Right lobe of liver (tissue), 6 donors: ENCODE data around the gene ADORA1. TPM values are rescaled to one million over a fixed set of nuclear protein-coding genes. Genes with fewer than 3 reads are reported as not detected.
A peak's percentile ranks its signal among the peaks of the same experiment; 100 is the strongest.

Source experiments
- ATAC-seq, 4 donors: fragments of 200-7000 bp; cut with Tn5 transposase; one replicate each; pipeline ENCODE4 v1.9.1; 2020; ENCODE audit warnings: mild to moderate bottlenecking in 4 of 4, moderate library complexity in 4 of 4
- DNase-seq, 3 donors: peaks; one replicate each; pipeline ENCODE4 v3.0.0-alpha.2; 2020
- H3K27ac ChIP-seq, 3 donors: fragments of 200-600 bp; one replicate each; pipeline ENCODE4 v1.8.0; 2022
- H3K27me3 ChIP-seq, 2 donors: fragments of 200-600 bp; one replicate each; pipeline ENCODE4 v1.8.0; 2022
- H3K36me3 ChIP-seq, 4 donors: fragments of 200-600 bp; sonication (generic) in 1 of 4; one replicate each; pipeline versions ENCODE4 v1.5.1 to v1.8.0; 2017 to 2022; ENCODE audit warnings: control low read depth in 1 of 4
- H3K4me1 ChIP-seq, 4 donors: fragments of 200-600 bp; sonication (generic) in 1 of 4; one replicate each; pipeline versions ENCODE4 v1.5.1 to v1.8.0; 2017 to 2022; ENCODE audit warnings: control low read depth in 1 of 4
- H3K4me3 ChIP-seq, 3 donors: fragments of 200-600 bp; one replicate each; pipeline ENCODE4 v1.8.0; 2022
- H3K9me3 ChIP-seq, 4 donors: fragments of 200-600 bp; sonication (generic) in 1 of 4; one replicate each; pipeline versions ENCODE4 v1.5.1 to v1.8.0; 2017 to 2022; ENCODE audit warnings: control low read depth in 1 of 4
- POLR2A ChIP-seq: fragments of 450-650 bp; IDR thresholded peaks from one replicate; pipeline ENCODE4 v1.6.1; 2017; ENCODE audit warnings: antibody characterized with exemption, mild to moderate bottlenecking
- WGBS: methylation state at CpG from one replicate; pipeline ENCODE4 v1.1.6; 2018; ENCODE audit warnings: low coverage, low lambda C conversion rate; ENCODE audit not compliant: insufficient coverage; ENCODE audit errors: missing lambda C conversion rate; 5-methylcytosine and 5-hydroxymethylcytosine counted together
- intact Hi-C, 2 donors: fragments of 100-400 bp; cut with DNase I; formaldehyde crosslinking; loops; one replicate each; pipeline versions ENCODE4 v1.11.2 to v1.14.1; 2022
- total RNA-seq, 6 experiments: library from RNA; depleted of rRNA in 2 of 6; stranded (reverse); fragments of >200 nt in 2 of 6; fragmentation: NEBNext Ultra II Directional in 3 of 6; extraction: Animal tissue kit (Norgen Biotek cat#: 25700) in 3 of 6; gene quantifications; one replicate each; pipeline versions ENCODE4 v1.1.0 to v1.2.4, GENCODE V29; 2016 to 2023
- TF ChIP-seq, protein P1 (sequence below), 4 donors: fragments of 200-600 bp in 3 of 4; fragments of 450-650 bp in 1 of 4; IDR thresholded peaks; one replicate each; pipeline versions ENCODE4 v1.5.1 to v1.8.0; 2016 to 2022; ENCODE audit warnings: antibody characterized with exemption in 4 of 4, mild to moderate bottlenecking in 2 of 4
- donor health status: DM: no; HTN: yes; CAD: no.
- donor health status: DM: no; HTN: no; CAD: no.
- donor health status: DM: no; HTN: no; CAD: no.
- donor health status: DM: no; HTN: yes; CAD: no.
- donor health status: DM: no; HTN: yes; CAD: no.

ADORA1 gene
- total RNA-seq, 6 experiments from 2014 or later, result 0.31 to 0.78 (median 0.39) TPM; not detected in 1

DNA sequence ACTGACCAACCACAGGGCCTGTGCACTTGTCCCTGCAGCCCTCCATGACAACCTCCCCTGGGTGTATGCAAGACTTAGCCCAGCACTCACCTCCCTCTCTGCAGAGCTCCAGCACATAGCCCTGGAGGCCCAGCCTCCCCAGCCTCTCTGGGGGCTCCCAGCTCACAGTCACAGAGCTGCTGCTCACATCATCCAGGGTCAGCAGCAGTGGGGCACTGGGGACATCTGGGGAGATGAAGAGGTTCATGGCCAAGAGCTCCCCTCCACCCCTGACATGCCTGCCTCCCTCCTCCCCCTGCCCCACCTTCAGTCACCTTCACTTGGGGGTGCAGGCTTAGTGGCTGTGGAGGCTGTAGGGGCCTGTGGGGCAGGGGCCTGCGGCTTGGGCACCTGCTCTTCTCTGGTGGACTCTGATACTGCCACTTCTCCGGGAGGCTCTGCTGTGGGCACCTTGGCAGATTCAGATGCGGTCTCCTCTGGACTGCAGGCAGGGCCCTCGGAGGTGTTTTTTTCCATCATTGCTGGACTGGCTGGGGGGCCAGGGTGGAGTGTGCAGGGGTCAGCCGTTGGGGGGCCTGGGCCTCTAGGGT lies 47.8 kb downstream of the ADORA1 start, which contains the start of gene MYBPH:
TSS of gene MYBPH (minus strand) at position 590 of the 590 bp plus-strand sequence. CDS start at position 519, 71 bp downstream.
- TF ChIP-seq, protein P1, sequence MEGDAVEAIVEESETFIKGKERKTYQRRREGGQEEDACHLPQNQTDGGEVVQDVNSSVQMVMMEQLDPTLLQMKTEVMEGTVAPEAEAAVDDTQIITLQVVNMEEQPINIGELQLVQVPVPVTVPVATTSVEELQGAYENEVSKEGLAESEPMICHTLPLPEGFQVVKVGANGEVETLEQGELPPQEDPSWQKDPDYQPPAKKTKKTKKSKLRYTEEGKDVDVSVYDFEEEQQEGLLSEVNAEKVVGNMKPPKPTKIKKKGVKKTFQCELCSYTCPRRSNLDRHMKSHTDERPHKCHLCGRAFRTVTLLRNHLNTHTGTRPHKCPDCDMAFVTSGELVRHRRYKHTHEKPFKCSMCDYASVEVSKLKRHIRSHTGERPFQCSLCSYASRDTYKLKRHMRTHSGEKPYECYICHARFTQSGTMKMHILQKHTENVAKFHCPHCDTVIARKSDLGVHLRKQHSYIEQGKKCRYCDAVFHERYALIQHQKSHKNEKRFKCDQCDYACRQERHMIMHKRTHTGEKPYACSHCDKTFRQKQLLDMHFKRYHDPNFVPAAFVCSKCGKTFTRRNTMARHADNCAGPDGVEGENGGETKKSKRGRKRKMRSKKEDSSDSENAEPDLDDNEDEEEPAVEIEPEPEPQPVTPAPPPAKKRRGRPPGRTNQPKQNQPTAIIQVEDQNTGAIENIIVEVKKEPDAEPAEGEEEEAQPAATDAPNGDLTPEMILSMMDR (IDR thresholded peaks at IDR 0.05), result no peak
- TF ChIP-seq POLR2A, result no peak
- DNase-seq, result no peak

DNA sequence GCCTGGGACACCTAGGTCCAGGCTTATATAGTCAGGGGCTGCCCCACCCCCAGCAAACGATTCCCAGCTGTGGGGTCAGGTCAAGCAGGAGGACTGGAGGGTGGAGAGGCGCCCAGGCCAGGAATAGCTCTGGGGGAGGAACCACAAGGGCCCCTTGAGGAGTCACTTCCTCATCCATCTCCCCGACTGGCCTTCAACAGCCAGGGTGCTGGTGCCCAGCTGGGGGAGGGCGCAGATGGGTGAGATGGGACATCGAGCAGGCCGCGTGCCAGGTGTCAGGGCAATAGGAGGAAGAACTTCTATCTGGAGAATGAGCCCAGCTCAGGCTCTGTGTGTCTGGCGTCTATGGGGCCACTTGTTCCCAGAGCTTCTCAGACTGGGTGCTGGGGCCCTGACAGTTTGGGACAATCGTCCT lies 48.3 kb downstream of the ADORA1 start:
- intact Hi-C loops, result no loop called here
- WGBS, result 10% methylated on average over 2 of the region's 9 CpGs
- no peaks in the 10 kb centered on the region for H3K4me1 ChIP-seq
- ATAC-seq (peak; percentile 6 to 28 (median 8)), DNase-seq (no peak)
- H3K27ac ChIP-seq, result no peak overlapping the region
- no peak for TF ChIP-seq POLR2A
- TF ChIP-seq, protein P1 (IDR thresholded peaks at IDR 0.05), result no peak
- no peak overlapping the region for H3K4me3 ChIP-seq
- H3K27me3 ChIP-seq, result no peaks in the 10 kb centered on the region
- H3K36me3 ChIP-seq, result no peaks in the 10 kb centered on the region
- no peaks in the 10 kb centered on the region for H3K9me3 ChIP-seq

More for the DNA sequence above, 47.8 kb downstream of the ADORA1 start, which contains the start of gene MYBPH:
- no peaks in the 10 kb centered on the region for H3K36me3 ChIP-seq
- H3K27me3 ChIP-seq, result no peaks in the 10 kb centered on the region
- H3K27ac ChIP-seq, result no peak within 1 kb of the TSS
- ATAC-seq, result no peak
- intact Hi-C loops, result no loop called here
- no peaks in the 10 kb centered on the region for H3K4me1 ChIP-seq
- 0% methylated on average over 1 of the region's 5 CpGs for WGBS
- no peaks in the 10 kb centered on the region for H3K9me3 ChIP-seq
- H3K4me3 ChIP-seq, result no peak within 1 kb of the TSS

DNA sequence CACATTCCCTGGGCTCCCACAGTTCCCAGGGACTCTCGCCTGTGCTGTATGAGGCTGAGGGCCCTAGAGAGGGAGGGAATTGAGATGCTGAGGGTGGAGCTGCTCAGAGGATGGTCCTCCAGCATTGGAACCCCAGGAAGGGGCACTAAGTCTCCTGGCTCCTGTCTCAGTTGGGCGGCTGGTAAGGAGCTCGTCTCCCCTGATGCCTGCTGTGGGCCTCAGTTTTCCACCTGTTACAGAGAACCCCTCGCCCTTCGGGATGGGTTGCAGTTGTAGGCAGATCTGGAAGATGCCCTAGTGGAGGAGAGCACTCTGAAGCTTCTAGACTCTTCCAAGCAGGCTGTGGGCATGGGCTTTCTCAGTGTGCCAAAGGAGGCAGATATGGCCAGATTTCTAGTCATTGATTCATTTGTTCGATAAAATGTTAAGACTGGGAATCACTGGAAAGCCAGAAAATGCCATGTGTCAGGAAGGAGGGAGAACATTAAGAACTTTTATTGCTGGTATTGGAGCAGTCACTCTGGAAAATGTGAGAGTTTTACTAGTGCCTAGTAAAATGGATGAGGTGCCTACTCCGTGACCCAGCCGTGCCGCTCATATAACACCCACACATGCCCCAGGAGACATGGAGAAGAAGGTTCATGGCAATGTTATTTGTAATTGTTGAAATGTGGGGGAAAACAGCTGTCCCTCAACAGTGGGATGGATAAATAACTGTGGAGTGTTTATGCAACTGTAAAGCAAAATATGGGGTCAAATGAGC lies 48.9 kb downstream of the ADORA1 start:
- H3K27ac ChIP-seq, result no peak overlapping the region
- ATAC-seq (no peak), DNase-seq (no peak)
- H3K4me3 ChIP-seq, result no peak overlapping the region
- no peak for TF ChIP-seq POLR2A
- TF ChIP-seq, protein P1 (IDR thresholded peaks at IDR 0.05), result no peak
- H3K27me3 ChIP-seq, result no peaks in the 10 kb centered on the region
- no peaks in the 10 kb centered on the region for H3K9me3 ChIP-seq
- H3K36me3 ChIP-seq, result no peaks in the 10 kb centered on the region
- WGBS, result 81% methylated on average over 5 of the region's 9 CpGs
- intact Hi-C loops, result no loop called here
- H3K4me1 ChIP-seq, result no peaks in the 10 kb centered on the region

DNA sequence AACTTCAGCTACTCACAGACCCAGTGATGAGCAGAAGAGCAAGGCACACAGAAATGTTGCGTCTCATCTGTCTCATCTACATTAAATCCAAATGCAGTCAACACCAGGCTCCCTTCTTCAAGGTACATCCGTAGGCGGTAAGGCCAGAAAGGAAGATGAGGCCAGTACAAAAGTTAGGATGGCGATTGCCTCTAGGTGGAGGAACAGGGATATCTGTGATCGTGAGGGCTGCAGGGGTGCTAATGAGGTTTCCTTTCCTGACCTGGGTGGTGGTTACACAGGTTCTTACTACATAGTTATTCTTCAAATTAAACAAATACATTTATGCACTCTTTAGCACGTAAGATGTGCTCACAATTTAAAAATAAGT lies 49.5 kb downstream of the ADORA1 start:
- Histone ChIP-seq H3K9me3 (no peaks in the 10 kb centered on the region), H3K4me3 (no peak overlapping the region), H3K27ac (no peak overlapping the region), H3K4me1 (no peaks in the 10 kb centered on the region), H3K27me3 (no peaks in the 10 kb centered on the region), H3K36me3 (no peaks in the 10 kb centered on the region)
- no peak for TF ChIP-seq POLR2A
- TF ChIP-seq, protein P1 (IDR thresholded peaks at IDR 0.05), result no peak
- intact Hi-C loops, result no loop called here
- DNase-seq (no peak), ATAC-seq (no peak)
- WGBS, result 86% methylated on average over 5 of the region's 6 CpGs
